Measurements from ENCODE around the gene ATP7B.
"Not testable (repeated sequence)": the region's sequence is repeated elsewhere in the genome, so short reads cannot be mapped to it uniquely, and the experiment has no call there.

The ATP7B gene

DNA sequence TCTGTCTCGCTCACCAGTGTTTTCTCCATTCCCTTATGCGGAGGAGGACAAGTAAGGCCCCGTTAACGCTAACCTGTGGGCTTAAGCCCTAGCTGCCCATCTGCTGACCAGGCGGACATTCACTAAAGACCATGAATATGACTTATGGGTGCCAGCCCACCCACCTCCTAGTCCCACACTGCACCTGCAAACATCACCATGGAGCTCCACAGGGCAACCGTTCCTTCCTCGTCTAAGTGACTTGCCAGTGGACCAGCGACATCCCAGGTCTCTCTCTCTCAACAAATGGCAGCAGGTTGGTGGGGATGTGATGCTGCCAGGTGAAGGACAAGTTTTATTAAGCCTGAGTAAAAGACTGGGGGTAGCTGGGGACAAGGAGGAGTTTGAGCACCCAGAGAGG lies 94.3 kb downstream of the ATP7B start:
- DNase-seq = no peak

DNA sequence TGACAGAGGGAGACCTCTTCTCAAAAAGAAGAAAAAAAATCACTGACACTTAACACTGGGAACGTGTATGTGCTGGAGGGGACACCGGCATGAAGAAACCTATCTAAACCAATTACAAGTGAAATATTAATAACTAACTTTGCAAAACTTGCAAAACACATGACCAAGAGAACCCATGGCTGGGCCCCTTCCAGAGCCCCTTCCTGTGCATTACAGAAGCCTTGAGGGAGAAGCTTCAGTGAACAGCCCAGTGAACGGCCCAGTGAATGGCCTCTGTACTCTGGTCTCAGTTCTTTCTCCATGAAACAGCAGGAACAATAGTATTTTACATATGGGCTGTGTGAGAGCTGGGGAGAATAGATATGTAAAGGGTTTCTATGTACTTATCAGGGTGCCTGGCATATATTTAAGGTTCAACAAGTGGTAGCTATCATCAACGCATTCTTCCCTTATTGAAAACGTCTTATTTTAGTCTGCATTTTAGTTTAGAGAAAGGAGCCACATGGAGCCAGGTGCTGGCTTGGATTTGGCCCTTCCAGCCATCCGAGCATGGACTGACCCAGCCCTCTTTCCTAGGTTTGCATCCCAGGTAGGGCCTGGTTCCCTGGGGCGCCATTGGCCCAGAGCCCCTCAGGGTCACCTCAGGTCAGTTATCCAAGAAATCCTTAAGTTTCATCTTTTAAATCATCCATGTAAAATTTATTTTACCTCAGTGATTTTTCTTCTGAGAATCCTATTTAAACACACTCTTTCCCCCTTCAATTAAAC lies 95.0 kb downstream of the ATP7B start:
- DNase-seq = no peak

DNA sequence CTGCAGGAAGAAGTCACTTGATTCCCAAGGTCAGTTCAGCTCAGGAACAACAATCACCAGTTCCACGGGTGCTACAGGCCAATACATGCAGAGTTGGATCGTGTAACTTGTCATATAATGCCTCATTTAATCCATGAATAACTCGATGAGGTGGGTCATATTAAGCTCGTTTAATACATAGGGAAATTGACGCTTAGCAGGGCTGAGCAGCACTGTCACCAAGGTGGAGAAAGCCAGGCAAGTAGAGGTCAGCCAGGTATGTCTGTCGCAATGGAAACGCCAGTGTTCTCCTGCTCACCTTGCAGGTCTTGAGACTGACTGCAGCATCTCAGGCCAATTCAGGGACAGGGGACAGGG lies 97.1 kb downstream of the ATP7B start:
- no peak for DNase-seq

DNA sequence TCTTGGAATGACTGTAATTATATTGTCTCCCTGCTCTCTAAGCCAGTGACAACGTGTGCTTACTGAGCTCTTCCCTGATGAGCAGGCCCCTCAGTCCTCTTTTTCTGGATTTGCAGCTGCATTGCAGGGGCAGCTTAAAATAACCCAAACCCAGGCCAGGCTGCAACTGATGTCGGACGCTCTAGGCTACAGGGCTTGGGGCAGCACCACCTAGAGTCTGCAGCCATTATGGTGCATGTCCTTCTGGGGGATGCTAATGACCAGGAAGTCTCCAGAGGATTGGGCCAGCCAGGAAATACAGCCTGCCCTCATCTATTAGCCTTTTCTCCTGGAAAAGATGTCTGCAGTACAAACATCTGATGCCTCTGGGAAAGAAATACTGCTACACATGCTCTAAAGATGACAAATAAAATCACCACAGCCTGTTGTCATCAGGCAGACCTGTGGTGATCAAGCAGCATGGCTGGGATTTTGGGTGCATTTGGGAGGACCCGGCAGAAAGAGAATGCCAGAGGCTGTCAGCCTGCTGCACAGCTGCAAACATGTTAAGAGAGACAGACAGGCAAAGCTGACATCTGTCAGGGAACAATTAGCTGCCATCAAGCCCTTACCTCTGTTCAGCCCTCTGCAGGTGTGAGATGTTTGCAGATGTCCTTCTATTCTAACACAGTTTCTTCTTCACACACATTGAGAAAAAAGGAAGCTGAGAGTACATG lies 97.7 kb downstream of the ATP7B start:
- DNase-seq = no peak

DNA sequence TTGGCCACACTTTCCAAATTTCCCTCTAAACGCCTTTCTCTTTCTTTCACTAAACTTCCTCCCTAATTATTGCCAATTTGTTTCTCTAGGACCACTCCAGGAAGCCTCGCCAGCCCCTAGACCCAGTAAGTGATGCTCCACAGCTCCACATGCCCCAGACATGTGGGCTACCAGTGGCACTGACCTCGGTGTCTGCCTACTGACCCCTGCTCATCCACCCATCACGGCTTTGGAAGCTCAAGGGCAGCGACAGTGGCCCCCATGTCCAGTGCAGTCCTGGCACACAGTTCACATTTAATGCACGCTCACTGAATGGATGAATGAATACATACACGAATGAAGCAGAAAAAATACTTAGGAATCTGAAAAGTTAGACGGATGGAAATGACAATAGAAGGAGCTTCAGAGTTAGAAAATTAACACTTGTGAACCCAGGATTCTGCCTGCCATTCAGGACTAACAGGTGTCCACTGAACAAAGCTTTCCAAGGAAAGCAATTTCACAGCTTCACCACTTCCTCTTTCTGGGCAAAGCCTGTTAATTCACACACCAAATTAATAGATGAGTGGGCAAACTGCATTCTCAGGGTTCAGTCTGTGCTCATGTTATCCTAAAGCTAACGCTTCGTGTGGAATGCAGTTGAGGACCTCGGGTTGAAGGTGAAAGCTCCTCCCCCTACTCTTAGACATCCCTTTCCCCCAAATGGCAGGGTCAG lies 98.6 kb downstream of the ATP7B start:
- no peak for DNase-seq

- DNase-seq = no peak
Measured at GRCh38 chr13:51912091-51912490, 99.2 kb downstream of the ATP7B start.

DNA sequence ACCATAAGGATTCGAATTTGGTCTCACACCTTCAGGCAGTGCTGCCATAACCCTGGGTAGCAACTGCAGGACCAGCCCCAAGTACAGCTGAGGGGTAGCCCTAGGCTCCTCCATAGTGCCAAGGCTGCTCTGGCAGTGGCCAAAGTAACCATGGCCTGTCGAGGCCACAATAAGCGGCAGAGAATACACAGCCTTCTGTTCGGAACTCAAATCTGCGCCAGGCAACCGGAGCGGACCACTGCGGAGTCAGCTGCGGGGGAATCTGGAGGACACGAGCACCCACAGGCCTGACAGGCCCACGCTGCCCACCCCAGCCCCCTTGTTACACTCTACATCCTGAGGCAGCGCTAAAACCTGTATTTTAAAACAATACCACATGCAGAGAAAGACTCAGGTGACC lies 100.7 kb downstream of the ATP7B start:
- no peak for DNase-seq

GRCh38 chr13:51909265-51909664 lies 102.0 kb downstream of the ATP7B start:
- not testable (repeated sequence) for DNase-seq

DNA sequence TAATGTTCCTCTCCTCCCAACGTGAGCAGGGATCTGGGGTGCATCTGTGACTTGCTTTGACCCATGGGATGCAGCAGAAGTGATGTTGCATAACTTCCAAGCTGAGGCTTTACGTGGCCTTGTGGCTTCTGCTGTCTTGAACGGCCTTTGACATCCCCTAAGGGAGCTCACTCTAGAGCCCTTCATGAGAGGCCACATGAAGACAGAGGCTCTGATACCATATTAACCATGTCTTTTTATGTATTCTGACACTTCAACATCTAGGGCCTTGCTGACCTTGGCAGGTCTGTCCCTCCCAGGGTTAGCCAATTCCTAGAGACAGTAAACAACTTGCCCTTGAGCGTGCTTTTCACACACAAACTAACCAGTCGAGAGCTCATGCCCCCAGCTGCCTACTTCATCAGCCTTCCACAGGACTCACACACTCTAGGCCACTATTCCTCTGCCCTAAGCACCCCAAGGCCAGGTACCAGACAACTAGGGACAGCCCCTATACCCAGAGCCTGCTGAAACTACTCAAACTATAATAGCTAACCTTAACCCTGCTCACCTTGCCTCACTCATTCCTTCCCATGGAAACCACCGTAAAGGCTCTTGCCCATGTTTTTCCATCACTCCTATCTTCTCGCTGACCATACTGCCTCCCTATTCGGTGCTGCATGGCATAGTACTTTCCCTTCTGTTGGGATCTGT lies 104.1 kb downstream of the ATP7B start:
- DNase-seq = no peak

- DNase-seq = no peak
Measured at GRCh38 chr13:51906581-51906980, 104.7 kb downstream of the ATP7B start.

DNA sequence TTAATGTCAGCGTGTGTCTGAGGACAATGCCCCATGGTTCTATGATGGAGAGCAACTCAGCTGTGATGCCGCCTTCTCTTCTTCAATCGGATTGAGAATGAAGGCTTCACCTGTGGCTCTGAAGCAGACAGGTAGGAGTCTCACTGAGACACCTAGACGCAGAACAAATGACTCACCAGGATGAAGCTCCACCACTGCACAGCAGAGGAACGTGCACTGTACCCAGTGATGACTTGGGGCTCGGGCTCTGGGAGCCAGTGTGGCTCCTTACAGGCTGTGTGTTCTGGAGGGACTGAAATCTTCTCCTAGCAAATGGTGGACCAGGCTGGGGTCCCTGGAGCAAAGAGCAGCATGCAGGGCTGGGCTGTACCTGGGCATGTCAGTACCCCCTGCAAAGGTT lies 105.5 kb downstream of the ATP7B start:
- DNase-seq = no peak

DNA sequence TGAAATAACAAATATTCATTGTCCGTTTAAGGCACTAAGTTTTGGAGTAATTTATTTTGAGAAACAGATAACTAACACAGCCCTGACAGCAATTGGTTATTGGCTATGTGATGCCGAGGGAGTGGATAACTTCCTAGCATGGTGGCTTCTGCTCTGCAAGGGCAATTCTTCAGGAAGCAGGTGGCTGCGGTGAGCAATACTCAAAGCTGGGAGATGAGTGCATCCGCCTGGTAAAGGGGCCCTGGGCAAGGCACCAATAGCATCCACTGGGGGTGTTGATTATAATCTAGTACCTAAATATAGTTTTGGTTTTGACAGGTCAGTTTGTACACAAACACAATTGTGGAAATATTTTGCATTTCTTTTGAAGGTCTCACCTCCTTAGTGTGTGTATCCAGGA lies 108.5 kb downstream of the ATP7B start:
- no peak for DNase-seq

GRCh38 chr13:51900471-51900870 lies 110.8 kb downstream of the ATP7B start:
- DNase-seq = no peak

DNA sequence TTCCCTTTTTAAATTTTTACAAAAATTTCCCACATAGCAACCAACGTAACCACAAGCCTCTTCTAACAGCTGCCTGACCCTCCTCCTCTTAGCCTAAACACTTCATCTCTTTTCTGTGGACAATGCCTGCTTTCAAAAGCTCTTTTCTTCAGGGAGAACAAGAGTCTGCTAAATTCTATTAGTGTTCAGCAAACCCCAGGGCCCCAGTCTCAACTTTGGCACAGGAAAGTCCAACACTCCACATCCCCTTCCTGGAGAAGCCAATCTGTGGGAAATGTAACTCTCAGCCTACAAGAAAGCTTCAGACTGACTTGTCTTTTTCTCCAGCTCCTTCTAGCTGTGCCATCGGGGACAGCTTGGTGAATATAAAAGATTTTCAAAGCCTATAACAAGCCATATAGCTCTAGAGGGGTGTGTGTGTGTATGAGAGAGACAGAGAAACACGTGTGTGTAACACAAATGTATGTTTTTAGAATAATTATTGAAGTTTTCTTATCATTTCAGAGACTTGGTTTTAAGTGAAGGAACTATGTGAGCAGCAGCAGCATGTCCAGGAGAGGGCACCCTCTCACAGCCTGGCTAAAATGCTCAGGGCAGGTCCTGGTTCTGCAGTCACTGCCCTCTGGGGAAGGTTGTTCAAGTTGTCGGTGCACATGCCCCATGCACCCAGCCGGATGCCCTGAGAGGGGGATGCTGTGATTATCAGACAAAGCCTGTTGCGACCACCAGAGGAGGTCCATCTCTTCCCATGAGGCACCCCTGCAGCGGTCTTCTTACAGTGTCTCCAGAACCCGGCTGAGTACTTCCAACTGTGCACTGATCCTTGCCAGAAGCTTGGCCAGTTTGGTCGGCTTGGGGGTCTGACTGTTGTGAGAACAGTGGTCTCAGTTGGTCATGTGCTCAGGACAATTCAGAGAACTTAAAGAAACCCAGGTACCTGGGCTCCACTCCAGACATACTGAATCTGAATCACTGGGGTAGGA lies 115.1 kb downstream of the ATP7B start:
- DNase-seq = no peak

- no peak for DNase-seq
Measured at GRCh38 chr13:51894239-51894638, 117.0 kb downstream of the ATP7B start.

DNA sequence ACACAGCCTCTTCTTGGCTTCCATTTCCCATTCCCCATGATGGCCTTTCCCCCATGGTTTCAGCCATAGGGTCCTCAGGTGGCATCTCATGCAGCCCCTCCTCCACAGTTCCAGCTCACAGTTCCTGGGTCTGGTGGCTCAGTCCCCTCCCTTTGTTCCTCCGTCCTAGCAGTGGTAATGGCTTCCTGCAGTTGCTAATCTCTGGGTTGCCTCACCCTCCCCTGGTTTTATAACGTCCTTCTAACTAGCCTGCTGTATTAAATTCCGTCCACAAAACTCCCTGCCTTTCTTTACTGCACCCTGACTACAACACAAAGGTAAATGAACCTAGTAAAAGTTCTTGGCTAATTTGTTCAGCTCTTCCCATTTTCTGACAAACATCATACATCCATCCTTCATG lies 118.6 kb downstream of the ATP7B start:
- no peak for DNase-seq

DNA sequence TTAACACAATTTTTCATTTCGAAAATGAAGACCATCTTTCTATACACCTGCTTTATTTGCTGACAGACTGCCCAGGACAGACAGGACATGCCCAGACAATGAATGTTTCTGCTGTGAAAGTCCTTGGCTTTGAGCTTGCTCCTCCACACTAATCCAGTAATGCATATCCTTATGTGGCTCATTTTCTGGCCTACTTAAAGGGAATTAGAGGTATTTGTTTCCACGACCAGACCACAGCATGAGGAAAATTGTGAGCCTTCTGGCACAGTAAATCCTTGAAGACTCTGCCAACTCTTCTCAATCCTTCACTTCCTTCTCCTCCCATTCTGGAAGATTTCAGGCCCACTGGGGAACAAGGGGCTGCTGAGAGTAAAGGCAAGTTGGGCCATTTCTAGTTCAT lies 123.8 kb downstream of the ATP7B start:
- no peak for DNase-seq

DNA sequence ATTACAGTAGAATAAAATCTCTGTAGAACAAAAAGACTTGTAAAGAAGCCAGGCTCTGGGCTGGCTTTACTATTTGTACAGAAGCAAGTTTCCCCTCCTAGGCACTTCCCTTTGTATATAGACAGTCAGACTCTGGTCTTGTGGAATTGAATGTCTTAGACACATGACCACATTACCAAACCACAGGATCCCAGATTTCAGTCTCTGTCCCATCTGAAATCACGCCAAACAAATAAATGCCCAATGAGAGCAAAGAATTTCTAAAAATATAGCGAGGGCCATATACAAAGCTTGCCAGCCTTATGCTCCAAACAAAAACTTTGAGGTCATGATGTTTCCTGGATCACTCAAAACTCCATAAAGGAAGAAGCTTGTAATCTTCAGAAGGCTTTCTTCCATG lies 125.6 kb downstream of the ATP7B start:
- no peak for DNase-seq

GRCh38 chr13:51883226-51883600 lies 128.0 kb downstream of the ATP7B start:
- no peak for DNase-seq

Data from NCI-H1436 treated with DMSO at 0.1 percent for 48 hours (cell line).